ENCODE results near the gene RCOR3.

The RCOR3 gene

GRCh38 chr1:211352465-211352864 is 93.3 kb downstream of the RCOR3 start:
- no peaks in the 10 kb centered on the region for H3K4me1 ChIP-seq (ENCODE audit: low read length)

GRCh38 chr1:211352985-211353515 is 93.9 kb downstream of the RCOR3 start:
- H3K27ac ChIP-seq (ENCODE audit: low read length): no peak overlapping the region
- H3K9me3 ChIP-seq (ENCODE audit: insufficient read depth, low read length): 0 out of 2 replicates have a peak, but pooled peaks cover 3% of the 10 kb centered on the region
- no peak overlapping the region for H3K4me3 ChIP-seq (ENCODE audit: low read length)
- peaks cover 27% of the 10 kb centered on the region for H3K79me2 ChIP-seq (ENCODE audit: low read length)
- H3K27me3 ChIP-seq (ENCODE audit: low read depth, low read length): no peaks in the 10 kb centered on the region
- no peaks in the 10 kb centered on the region for H3K4me1 ChIP-seq (ENCODE audit: low read length)
- TF ChIP-seq EZH2phosphoT487 (IDR thresholded peaks at IDR 0.05; ENCODE audit: low read depth): no peak
- TF ChIP-seq, protein P1, sequence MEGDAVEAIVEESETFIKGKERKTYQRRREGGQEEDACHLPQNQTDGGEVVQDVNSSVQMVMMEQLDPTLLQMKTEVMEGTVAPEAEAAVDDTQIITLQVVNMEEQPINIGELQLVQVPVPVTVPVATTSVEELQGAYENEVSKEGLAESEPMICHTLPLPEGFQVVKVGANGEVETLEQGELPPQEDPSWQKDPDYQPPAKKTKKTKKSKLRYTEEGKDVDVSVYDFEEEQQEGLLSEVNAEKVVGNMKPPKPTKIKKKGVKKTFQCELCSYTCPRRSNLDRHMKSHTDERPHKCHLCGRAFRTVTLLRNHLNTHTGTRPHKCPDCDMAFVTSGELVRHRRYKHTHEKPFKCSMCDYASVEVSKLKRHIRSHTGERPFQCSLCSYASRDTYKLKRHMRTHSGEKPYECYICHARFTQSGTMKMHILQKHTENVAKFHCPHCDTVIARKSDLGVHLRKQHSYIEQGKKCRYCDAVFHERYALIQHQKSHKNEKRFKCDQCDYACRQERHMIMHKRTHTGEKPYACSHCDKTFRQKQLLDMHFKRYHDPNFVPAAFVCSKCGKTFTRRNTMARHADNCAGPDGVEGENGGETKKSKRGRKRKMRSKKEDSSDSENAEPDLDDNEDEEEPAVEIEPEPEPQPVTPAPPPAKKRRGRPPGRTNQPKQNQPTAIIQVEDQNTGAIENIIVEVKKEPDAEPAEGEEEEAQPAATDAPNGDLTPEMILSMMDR (IDR thresholded peaks at IDR 0.05; ENCODE audit: low read depth, low read length): peak; percentile 89
- H4K20me1 ChIP-seq (ENCODE audit: insufficient read depth, low read length): peaks cover 24% of the 10 kb centered on the region
- H3K9ac ChIP-seq (ENCODE audit: low read length): no peak overlapping the region
- no peak overlapping the region for H2AFZ ChIP-seq (ENCODE audit: low read depth, low read length)
- H3K36me3 ChIP-seq (replicated peaks; ENCODE audit: low read depth, low read length): peaks cover 34% of the 10 kb centered on the region
- no peak overlapping the region for H3K4me2 ChIP-seq (ENCODE audit: low read length)

More at GRCh38 chr1:211352465-211352864, 93.3 kb downstream of the RCOR3 start:
- Histone ChIP-seq H3K4me2 (ENCODE audit: low read length) (no peak overlapping the region), H3K9me3 (ENCODE audit: insufficient read depth, low read length) (0 out of 2 replicates have a peak, but pooled peaks cover 3% of the 10 kb centered on the region), H3K27me3 (ENCODE audit: low read depth, low read length) (no peaks in the 10 kb centered on the region), H3K27ac (ENCODE audit: low read length) (no peak overlapping the region), H3K4me3 (ENCODE audit: low read length) (no peak overlapping the region), H3K36me3 (replicated peaks; ENCODE audit: low read depth, low read length) (peaks cover 31% of the 10 kb centered on the region), H4K20me1 (ENCODE audit: insufficient read depth, low read length) (peaks cover 29% of the 10 kb centered on the region), H3K79me2 (ENCODE audit: low read length) (peaks cover 33% of the 10 kb centered on the region), H2AFZ (ENCODE audit: low read depth, low read length) (no peak overlapping the region), H3K9ac (ENCODE audit: low read length) (no peak overlapping the region)
- TF ChIP-seq EZH2phosphoT487 (IDR thresholded peaks at IDR 0.05; ENCODE audit: low read depth): no peak
- TF ChIP-seq, protein P1 (IDR thresholded peaks at IDR 0.05; ENCODE audit: low read depth, low read length): no peak

DNA sequence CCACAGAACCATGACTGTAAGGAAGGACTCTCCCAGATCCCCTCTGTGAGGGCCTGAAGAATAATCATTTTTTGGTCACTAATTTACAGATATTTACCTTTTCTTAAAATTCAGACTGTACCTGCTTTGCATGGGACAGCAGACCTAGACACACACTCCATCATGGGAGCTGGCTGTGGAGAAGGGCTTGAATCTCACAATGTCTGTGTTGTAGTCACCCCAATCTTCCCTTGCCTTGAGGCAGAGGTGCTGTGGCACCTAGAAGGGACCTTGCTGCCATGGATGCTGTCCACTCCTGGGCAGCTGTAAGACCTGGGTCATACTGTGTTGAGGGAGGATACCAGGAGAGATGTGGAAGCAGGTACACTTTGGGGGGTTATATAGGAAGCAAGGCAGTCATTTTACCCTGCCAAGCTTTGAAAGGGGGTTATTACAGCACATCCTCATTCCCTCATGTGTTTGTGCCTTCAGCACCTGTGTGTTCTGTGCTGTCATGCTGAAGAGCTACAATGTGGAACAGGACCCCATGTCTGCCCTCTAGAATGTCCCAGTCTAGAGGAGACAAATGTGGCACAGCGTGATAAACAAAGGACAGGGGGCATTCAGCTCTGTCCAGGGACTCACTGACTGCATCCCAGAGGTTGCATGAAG is 94.5 kb downstream of the RCOR3 start:
- Histone ChIP-seq H3K27ac (ENCODE audit: low read length) (no peak overlapping the region), H3K9ac (ENCODE audit: low read length) (no peak overlapping the region), H3K9me3 (ENCODE audit: insufficient read depth, low read length) (0 out of 2 replicates have a peak, but pooled peaks cover 3% of the 10 kb centered on the region)

DNA sequence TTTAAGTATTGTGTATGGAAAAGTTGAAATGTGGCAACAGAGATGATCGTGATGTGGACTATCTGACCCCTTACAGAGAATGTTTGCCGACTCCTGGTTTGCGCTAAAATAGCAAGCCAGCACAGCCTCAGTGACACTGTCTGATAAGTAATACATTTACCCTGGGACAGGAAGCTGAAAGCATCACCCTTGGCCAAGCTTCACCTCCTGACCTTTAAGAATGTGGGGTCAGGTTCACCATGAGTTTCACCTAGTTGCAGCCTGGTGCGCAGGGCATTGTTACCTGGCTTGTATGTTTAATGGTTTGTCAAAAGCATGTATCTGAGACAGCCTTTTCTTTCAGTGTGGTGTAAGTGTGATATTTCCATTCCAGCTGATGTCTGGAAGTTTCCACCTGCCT is 96.7 kb downstream of the RCOR3 start:
- TF ChIP-seq EZH2phosphoT487 (IDR thresholded peaks at IDR 0.05; ENCODE audit: low read depth): no peak
- TF ChIP-seq, protein P1 (IDR thresholded peaks at IDR 0.05; ENCODE audit: low read depth, low read length): no peak
- H3K4me1 ChIP-seq (ENCODE audit: low read length): no peaks in the 10 kb centered on the region
- H3K79me2 ChIP-seq (ENCODE audit: low read length): peaks cover 15% of the 10 kb centered on the region
- no peaks in the 10 kb centered on the region for H3K27me3 ChIP-seq (ENCODE audit: low read depth, low read length)
- H4K20me1 ChIP-seq (ENCODE audit: insufficient read depth, low read length): peaks cover 15% of the 10 kb centered on the region
- H2AFZ ChIP-seq (ENCODE audit: low read depth, low read length): no peak overlapping the region
- no peak overlapping the region for H3K27ac ChIP-seq (ENCODE audit: low read length)
- H3K4me2 ChIP-seq (ENCODE audit: low read length): no peak overlapping the region
- no peak overlapping the region for H3K4me3 ChIP-seq (ENCODE audit: low read length)
- H3K36me3 ChIP-seq (replicated peaks; ENCODE audit: low read depth, low read length): peaks cover 45% of the 10 kb centered on the region
- 0 out of 2 replicates have a peak, but pooled peaks cover 3% of the 10 kb centered on the region for H3K9me3 ChIP-seq (ENCODE audit: insufficient read depth, low read length)
- no peak overlapping the region for H3K9ac ChIP-seq (ENCODE audit: low read length)

More for the DNA sequence above, 94.5 kb downstream of the RCOR3 start:
- Histone ChIP-seq H3K4me2 (ENCODE audit: low read length) (no peak overlapping the region), H4K20me1 (ENCODE audit: insufficient read depth, low read length) (peaks cover 24% of the 10 kb centered on the region), H3K4me3 (ENCODE audit: low read length) (no peak overlapping the region), H3K36me3 (replicated peaks; ENCODE audit: low read depth, low read length) (peaks cover 34% of the 10 kb centered on the region), H3K27me3 (ENCODE audit: low read depth, low read length) (no peaks in the 10 kb centered on the region), H3K79me2 (ENCODE audit: low read length) (peaks cover 25% of the 10 kb centered on the region), H3K4me1 (ENCODE audit: low read length) (no peaks in the 10 kb centered on the region), H2AFZ (ENCODE audit: low read depth, low read length) (no peak overlapping the region)
- TF ChIP-seq, protein P1 (IDR thresholded peaks at IDR 0.05; ENCODE audit: low read depth, low read length): no peak
- no peak for TF ChIP-seq EZH2phosphoT487 (IDR thresholded peaks at IDR 0.05; ENCODE audit: low read depth)

Measured in OCI-LY3 (cell line).